IMR-90 (cell line): Measurements from ENCODE around the gene SIK1. TPM values are rescaled to one million over a fixed set of nuclear protein-coding genes. Genes with fewer than 3 reads are reported as not detected.

ENCODE experiments used
- ATAC-seq: fragments of 200-7000 bp; cut with Tn5 transposase; 2 replicates; pipeline ENCODE4 v1.9.1; 2020; ENCODE audit warnings: low read depth, mild to moderate bottlenecking, moderate library complexity
- BruUV-seq: library from RNA; stranded (reverse); fragments of 400-500 nt; replicated peaks from 2 replicates; lab custom pipeline; 2021; lab: Mats Ljungman, UMichigan
- CTCF ChIA-PET: fragments of 300-600 bp; formaldehyde crosslinking; extraction: SDS; loops from one replicate; lab custom pipeline; 2021; ENCODE audit warnings: antibody characterized with exemption; lab: Yijun Ruan, JAX
- POLR2A ChIA-PET: fragments of 300-600 bp; sonication (Branson Sonifier 250); formaldehyde crosslinking; loops from one replicate; lab custom pipeline; 2022; ENCODE audit warnings: antibody characterized with exemption; ENCODE audit not compliant: unreplicated experiment; lab: Charles Lee
- DNase-seq: peaks from one replicate; pipeline ENCODE4 v3.0.0; 2013
- H2AFZ ChIP-seq: replicated peaks from 2 replicates; pipeline ENCODE3; 2013; ENCODE audit warnings: low read length, mild to moderate bottlenecking; ENCODE audit not compliant: poor library complexity
- H2AK5ac ChIP-seq: 2 replicates; pipeline ENCODE4 v1.6.1; 2013; ENCODE audit warnings: low read depth, low read length, inconsistent platforms
- H2AK9ac ChIP-seq: replicated peaks from 2 replicates; pipeline ENCODE3; 2013; ENCODE audit warnings: mild to moderate bottlenecking, low read depth, low read length, moderate library complexity; ENCODE audit not compliant: poor library complexity
- H2BK120ac ChIP-seq: 2 replicates; pipeline ENCODE4 v1.6.1; 2013; ENCODE audit warnings: low read depth, low read length, inconsistent platforms
- H2BK15ac ChIP-seq: 3 replicates; pipeline ENCODE4 v1.6.1; 2013; ENCODE audit warnings: low read depth, low read length, inconsistent platforms
- H2BK20ac ChIP-seq: 2 replicates; pipeline ENCODE4 v1.6.1; 2013; ENCODE audit warnings: low read depth, mild to moderate bottlenecking, inconsistent platforms, low read length, moderate library complexity
- H2BK5ac ChIP-seq: 2 replicates; pipeline ENCODE4 v1.6.1; 2013; ENCODE audit warnings: mild to moderate bottlenecking, low read depth, low read length, inconsistent platforms; ENCODE audit not compliant: poor library complexity, severe bottlenecking
- H3K14ac ChIP-seq: replicated peaks from 2 replicates; pipeline ENCODE4 v1.6.1; 2013; ENCODE audit warnings: low read depth, low read length, inconsistent platforms
- H3K18ac ChIP-seq: 2 replicates; pipeline ENCODE4 v1.6.1; 2013; ENCODE audit warnings: low read depth, low read length, control low read depth
- H3K23ac ChIP-seq: 2 replicates; pipeline ENCODE4 v1.6.1; 2013; ENCODE audit warnings: low read depth, low read length, inconsistent platforms
- H3K27ac ChIP-seq: 2 replicates; pipeline ENCODE4 v1.5.1; 2013; ENCODE audit warnings: mild to moderate bottlenecking, control low read depth, low read length; ENCODE audit not compliant: insufficient read depth
- H3K27me3 ChIP-seq: 2 replicates; pipeline ENCODE4 v1.6.1; 2013; ENCODE audit warnings: low read length; ENCODE audit not compliant: control insufficient read depth, insufficient read depth
- H3K36me3 ChIP-seq: 2 replicates; pipeline ENCODE4 v1.6.1; 2013; ENCODE audit warnings: low read length, mixed read lengths; ENCODE audit not compliant: control insufficient read depth, insufficient read depth
- H3K4ac ChIP-seq: 2 replicates; pipeline ENCODE4 v1.6.1; 2013; ENCODE audit warnings: low read depth, low read length, inconsistent platforms
- H3K4me1 ChIP-seq: 2 replicates; pipeline ENCODE4 v1.6.1; 2013; ENCODE audit warnings: low read length, mixed read lengths; ENCODE audit not compliant: control insufficient read depth, insufficient read depth
- H3K4me2 ChIP-seq: 2 replicates; pipeline ENCODE4 v1.6.1; 2013; ENCODE audit warnings: low read depth, mild to moderate bottlenecking, control low read depth, low read length, moderate library complexity
- H3K4me3 ChIP-seq: 2 replicates; pipeline ENCODE4 v1.5.1; 2013; ENCODE audit warnings: low read depth, mild to moderate bottlenecking, control low read depth, low read length, moderate library complexity; ENCODE audit not compliant: insufficient read depth
- H3K56ac ChIP-seq: 2 replicates; pipeline ENCODE4 v1.6.1; 2013; ENCODE audit warnings: low read length, inconsistent platforms; ENCODE audit not compliant: insufficient read depth; ENCODE audit errors: extremely low read depth
- H3K79me1 ChIP-seq, 2 experiments: 2 replicates each; pipeline ENCODE4 v1.6.1; 2013; ENCODE audit warnings: low read length in 2 of 2, inconsistent platforms in 1 of 2, low read depth in 1 of 2
- H3K9ac ChIP-seq: 2 replicates; pipeline ENCODE4 v1.6.1; 2013; ENCODE audit warnings: low read depth, low read length, control low read depth
- H3K9me1 ChIP-seq: 2 replicates; pipeline ENCODE4 v1.6.1; 2013; ENCODE audit warnings: low read length, inconsistent platforms; ENCODE audit not compliant: insufficient read depth
- H3K9me3 ChIP-seq: 2 replicates; pipeline ENCODE4 v1.6.1; 2013; ENCODE audit warnings: low read length; ENCODE audit not compliant: control insufficient read depth, insufficient read depth
- H4K20me1 ChIP-seq: 2 replicates; pipeline ENCODE4 v1.6.1; 2013; ENCODE audit warnings: low read length, inconsistent platforms; ENCODE audit not compliant: insufficient read depth
- H4K5ac ChIP-seq: 2 replicates; pipeline ENCODE4 v1.6.1; 2013; ENCODE audit warnings: mild to moderate bottlenecking, low read depth, low read length, control low read depth
- H4K8ac ChIP-seq, 2 experiments: 2 replicates each; pipeline ENCODE4 v1.6.1; 2013; ENCODE audit warnings: low read depth in 2 of 2, low read length in 2 of 2, control low read depth in 1 of 2, inconsistent platforms in 1 of 2
- H4K91ac ChIP-seq: 2 replicates; pipeline ENCODE4 v1.6.1; 2013; ENCODE audit warnings: low read depth, low read length, inconsistent platforms; ENCODE audit not compliant: insufficient read depth
- CHD1 ChIP-seq: IDR thresholded peaks from 2 replicates; pipeline ENCODE4 v1.6.1; 2012; ENCODE audit warnings: low read depth, low read length, improper control_type of control experiment
- CTCF ChIP-seq: conservative IDR thresholded peaks from 2 replicates; pipeline ENCODE4 v1.5.1; 2012; ENCODE audit warnings: mild to moderate bottlenecking, low read depth, low read length, improper control_type of control experiment
- MXI1 ChIP-seq: IDR thresholded peaks from 2 replicates; pipeline ENCODE4 v1.6.1; 2012; ENCODE audit warnings: low read depth, mild to moderate bottlenecking, low read length, moderate library complexity, borderline replicate concordance
- NFE2L2 ChIP-seq: fragments of 150-350 bp; IDR thresholded peaks from 2 replicates; pipeline ENCODE4 v1.6.1; 2016; ENCODE audit warnings: low read depth, mild to moderate bottlenecking, low read length
- RAD21 ChIP-seq: IDR thresholded peaks from 2 replicates; pipeline ENCODE4 v1.6.1; 2012; ENCODE audit warnings: low read length, improper control_type of control experiment
- WGBS, 2 experiments: methylation state at CpG; one replicate each; pipeline versions ENCODE4 v1.1.5 to v1.1.7; 2013; ENCODE audit warnings: missing lambda C conversion rate in 2 of 2; ENCODE audit not compliant: insufficient read length in 1 of 2; ENCODE audit errors: extremely low coverage in 2 of 2; 5-methylcytosine and 5-hydroxymethylcytosine counted together
- dilution Hi-C: fragments of 300-500 bp; cut with HindIII; formaldehyde crosslinking; loops from one replicate; pipeline ENCODE4 v1.14.3; 2018; ENCODE audit warnings: low sequenced_read_pairs; ENCODE audit not compliant: unreplicated experiment
- in situ Hi-C: fragments of 300-500 bp; cut with MboI; formaldehyde crosslinking; loops from 3 replicates; pipeline ENCODE4 v1.14.3; 2019; ENCODE audit warnings: low sequenced_read_pairs, inconsistent platforms, mixed read lengths
- intact Hi-C: fragments of 100-400 bp; cut with micrococcal nuclease; formaldehyde crosslinking; loops from 2 replicates; pipeline ENCODE4 v1.10.0; 2022
- polyA plus RNA-seq, 3 experiments: library from polyadenylated mRNA; depleted of rRNA; stranded (reverse); fragments of >200 nt; gene quantifications; 2 replicates each; pipeline ENCODE4 v1.2.3, GENCODE V29; 2012; ENCODE audit warnings: low replicate concordance in 1 of 3
- total RNA-seq: library from RNA; depleted of rRNA; stranded (reverse); fragments of >200 nt; gene quantifications from 2 replicates; pipeline ENCODE4 v1.2.3, GENCODE V29; 2012

The SIK1 gene
- total and polyA plus RNA-seq, 2 of the 4 experiments (the other 2 are of a cell fraction) = 0.54 to 1.9 TPM

- Histone ChIP-seq H2BK5ac (no peak overlapping the region), H3K9me3 (no peaks in the 10 kb centered on the region), H2AK5ac (no peak overlapping the region), H4K91ac (no peak overlapping the region), H4K8ac (no peak overlapping the region), H3K14ac (no peak overlapping the region), H3K56ac (no peak overlapping the region), H3K4me1 (no peaks in the 10 kb centered on the region), H3K4me3 (no peak overlapping the region), H3K9ac (no peak overlapping the region), H3K18ac (no peak overlapping the region), H4K5ac (no peak overlapping the region), H4K20me1 (no peaks in the 10 kb centered on the region), H3K4ac (no peak overlapping the region), H3K27me3 (peaks cover 4% of the 10 kb centered on the region; the same call in 1 of the 2 replicates), H2AK9ac (no peak overlapping the region), H3K23ac (no peak overlapping the region), H3K27ac (no peak overlapping the region), H3K4me2 (no peak overlapping the region), H2BK120ac (no peak overlapping the region), H2BK20ac (no peak overlapping the region), H3K9me1 (peaks cover 3% of the 10 kb centered on the region; the same call in 1 of the 2 replicates), H3K79me1 (no peaks in the 10 kb centered on the region), H2BK15ac (no peak overlapping the region), H3K36me3 (no peaks in the 10 kb centered on the region), H2AFZ (no peak overlapping the region)
- no peak for ATAC-seq
- intact Hi-C loops (no loop called here), in situ Hi-C loops (no loop called here), dilution Hi-C loops (no loop called here)
- TF ChIP-seq CHD1 (no peak), MXI1 (no peak), NFE2L2 (no peak), CTCF (no peak), RAD21 (no peak)
- POLR2A ChIA-PET = no interaction called here
- CTCF ChIA-PET = no interaction called here
- no peak for DNase-seq
- WGBS, 2 experiments = no CpG with 5 or more reads among the region's 9 CpGs
- no TSS peak for BruUV-seq
These were observed 55.1 kb downstream of the SIK1 start for GRCh38 chr21:43371786-43372185.
